WTC11 (cell line): ENCODE measurements around the gene DLGAP4. TPM values are rescaled to one million over a fixed set of nuclear protein-coding genes. Genes with fewer than 3 reads are reported as not detected.

Source experiments
- ATAC-seq: fragments of 200-7000 bp; cut with Tn5 transposase; 2 replicates; pipeline ENCODE4 v1.10.0; 2021; ENCODE audit warnings: mild to moderate bottlenecking, moderate library complexity
- CTCF ChIA-PET: fragments of 300-600 bp; sonication (Branson Sonifier 250); formaldehyde crosslinking; loops from one replicate; lab custom pipeline; 2021; ENCODE audit warnings: antibody characterized with exemption; lab: Charles Lee
- POLR2A ChIA-PET: fragments of 350-600 bp; sonication (Branson Sonifier 250); formaldehyde crosslinking; loops from one replicate; lab custom pipeline; 2021; ENCODE audit warnings: antibody characterized with exemption; lab: Charles Lee
- DNase-seq: peaks from one replicate; pipeline ENCODE4 v3.0.0; 2021; ENCODE audit warnings: low spot score
- H3K27ac Mint-ChIP-seq: 2 replicates; pipeline ENCODE4 v1.8.0; 2021; ENCODE audit warnings: mixed read lengths
- H3K27me3 Mint-ChIP-seq: 2 replicates; pipeline ENCODE4 v1.8.0; 2021; ENCODE audit warnings: low read depth, mild to moderate bottlenecking, moderate library complexity, mixed read lengths
- H3K36me3 Mint-ChIP-seq: 2 replicates; pipeline ENCODE4 v1.8.0; 2021; ENCODE audit warnings: mixed read lengths
- H3K4me1 Mint-ChIP-seq: 2 replicates; pipeline ENCODE4 v1.8.0; 2022; ENCODE audit warnings: mixed read lengths
- H3K4me3 Mint-ChIP-seq: 2 replicates; pipeline ENCODE4 v1.8.0; 2021; ENCODE audit warnings: mild to moderate bottlenecking, moderate library complexity, mixed read lengths
- H3K9me3 Mint-ChIP-seq: 2 replicates; pipeline ENCODE4 v1.8.0; 2021; ENCODE audit warnings: mixed read lengths
- AFF4 ChIP-seq: sonication (generic); formaldehyde crosslinking; IDR thresholded peaks from 2 replicates; pipeline ENCODE4 v1.8.1; 2023; ENCODE audit warnings: mild to moderate bottlenecking, missing genetic modification reagents, borderline replicate concordance
- E2F4 ChIP-seq: sonication (generic); formaldehyde crosslinking; IDR thresholded peaks from 2 replicates; pipeline ENCODE4 v1.8.1; 2022; ENCODE audit warnings: low read depth, mild to moderate bottlenecking, moderate library complexity, missing genetic modification reagents, borderline replicate concordance
- ESRRA ChIP-seq: sonication (generic); formaldehyde crosslinking; IDR thresholded peaks from 2 replicates; pipeline ENCODE4 v1.8.1; 2022; ENCODE audit warnings: mild to moderate bottlenecking, missing genetic modification reagents, borderline replicate concordance
- FOXK1 ChIP-seq: sonication (generic); formaldehyde crosslinking; IDR thresholded peaks from 2 replicates; pipeline ENCODE4 v1.8.0; 2022; ENCODE audit warnings: mild to moderate bottlenecking, moderate library complexity, missing genetic modification reagents
- FOXP4 ChIP-seq: sonication (generic); formaldehyde crosslinking; IDR thresholded peaks from 2 replicates; pipeline ENCODE4 v1.8.0; 2022; ENCODE audit warnings: mild to moderate bottlenecking, missing genetic modification reagents
- GABPB1 ChIP-seq: sonication (generic); formaldehyde crosslinking; IDR thresholded peaks from 2 replicates; pipeline ENCODE4 v1.8.1; 2023; ENCODE audit warnings: mild to moderate bottlenecking, missing genetic modification reagents
- GRHL2 ChIP-seq: fragments of 250-450 bp; sonication (Bioruptor Pico); IDR thresholded peaks from 2 replicates; pipeline ENCODE4 v1.8.0; 2022; ENCODE audit warnings: mild to moderate bottlenecking, moderate library complexity; ENCODE audit not compliant: insufficient replicate concordance, severe bottlenecking
- IRF1 ChIP-seq: sonication (generic); formaldehyde crosslinking; IDR thresholded peaks from 2 replicates; pipeline ENCODE4 v1.8.0; 2023; ENCODE audit warnings: missing genetic modification reagents
- KAT7 ChIP-seq: sonication (generic); formaldehyde crosslinking; IDR thresholded peaks from 2 replicates; pipeline ENCODE4 v1.8.1; 2023; ENCODE audit warnings: missing genetic modification reagents, mild to moderate bottlenecking, borderline replicate concordance
- NFATC4 ChIP-seq: fragments of 250-450 bp; sonication (Bioruptor Pico); IDR thresholded peaks from 2 replicates; pipeline ENCODE4 v1.9.0; 2021; ENCODE audit warnings: mild to moderate bottlenecking
- NFE2L1 ChIP-seq: sonication (generic); formaldehyde crosslinking; IDR thresholded peaks from 2 replicates; pipeline ENCODE4 v1.8.1; 2023; ENCODE audit warnings: missing genetic modification reagents
- ZBTB43 ChIP-seq: sonication (generic); formaldehyde crosslinking; IDR thresholded peaks from 2 replicates; pipeline ENCODE4 v1.8.1; 2023; ENCODE audit warnings: mild to moderate bottlenecking, missing genetic modification reagents
- total RNA-seq: library from RNA; stranded (reverse); gene quantifications from 3 replicates; pipeline ENCODE4 v1.2.3, GENCODE V29; 2021

DLGAP4 gene
- total RNA-seq, 1 experiment from 2014 or later: 52.6 TPM

- Mint-ChIP-seq H3K9me3 (no peaks in the 10 kb centered on the region), H3K4me1 (peaks cover 50% of the 10 kb centered on the region), H3K36me3 (no peaks in the 10 kb centered on the region), H3K27me3 (no peaks in the 10 kb centered on the region; the same call in 1 of the 2 replicates), H3K27ac (peak overlapping the region; percentile 65; the same call in 1 of the 2 replicates)
- POLR2A ChIA-PET: interaction anchor here (1.5 kb wide), 1 partner anchor 27 kb away, joined by 3 read pairs; no protein-coding TSS in a partner anchor
- CTCF ChIA-PET: interaction anchor here (0.5 to 2.7 kb wide), 10 partner anchors 10 to 263 kb away, joined by 3 to 10 read pairs (median 4); no protein-coding TSS in a partner anchor
- ATAC-seq: peak; percentile 2; the same call in 1 of the 2 replicates
- DNase-seq: no peak
- TF ChIP-seq AFF4 (CRISPR knock-in tag): no peak
- no peak for TF ChIP-seq GABPB1
- TF ChIP-seq NFATC4 (CRISPR knock-in tag): no peak
- no peak for TF ChIP-seq ZBTB43 (CRISPR knock-in tag)
- TF ChIP-seq E2F4 (CRISPR knock-in tag): no peak
- TF ChIP-seq KAT7: no peak
- no peak for TF ChIP-seq NFE2L1 (CRISPR knock-in tag)
- TF ChIP-seq, all 79 proteins: peak for 0
- H3K4me3 Mint-ChIP-seq: no peak overlapping the region
These were observed 159.3 kb downstream of the DLGAP4 start for GRCh38 chr20:36465109-36466080.

GRCh38 chr20:36466089-36466488, 159.9 kb downstream of the DLGAP4 start:
- Mint-ChIP-seq H3K9me3 (no peaks in the 10 kb centered on the region), H3K27me3 (no peaks in the 10 kb centered on the region), H3K4me1 (peaks cover 48% of the 10 kb centered on the region), H3K27ac (0 out of 2 replicates have a peak overlapping the region, but pooled peaks have one; percentile 36), H3K36me3 (no peaks in the 10 kb centered on the region), H3K4me3 (no peak overlapping the region)
- CTCF ChIA-PET: interaction anchor here (0.7 to 2.7 kb wide), 8 partner anchors 11 to 263 kb away, joined by 3 to 10 read pairs (median 6); no protein-coding TSS in a partner anchor
- POLR2A ChIA-PET: interaction anchor here (1.5 kb wide), 1 partner anchor 26 kb away, joined by 3 read pairs; no protein-coding TSS in a partner anchor
- ATAC-seq (no peak), DNase-seq (no peak)
- TF ChIP-seq GRHL2 (CRISPR knock-in tag): no peak
- no peak for TF ChIP-seq IRF1
- no peak for TF ChIP-seq FOXP4 (CRISPR knock-in tag)
- no peak for TF ChIP-seq ESRRA (CRISPR knock-in tag)
- TF ChIP-seq FOXK1: no peak
